Stimulated activated CD4-positive, alpha-beta T cell treated with anti-CD3 and anti-CD28 coated beads, TNF-alpha, amount 100 ng/mL, for 1 hour (primary cell): ENCODE data around the gene ZNF740.
"Not testable (repeated sequence)": the region's sequence is repeated elsewhere in the genome, so short reads cannot be mapped to it uniquely, and the experiment has no call there.

Experiments used
- DNase-seq, 3 donors: peaks; one replicate each; pipeline ENCODE4 v3.0.0-alpha.2; 2020; ENCODE audit warnings: low read depth in 3 of 3, low spot score in 1 of 3

ZNF740 gene, protein sequence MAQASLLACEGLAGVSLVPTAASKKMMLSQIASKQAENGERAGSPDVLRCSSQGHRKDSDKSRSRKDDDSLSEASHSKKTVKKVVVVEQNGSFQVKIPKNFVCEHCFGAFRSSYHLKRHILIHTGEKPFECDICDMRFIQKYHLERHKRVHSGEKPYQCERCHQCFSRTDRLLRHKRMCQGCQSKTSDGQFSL

DNA sequence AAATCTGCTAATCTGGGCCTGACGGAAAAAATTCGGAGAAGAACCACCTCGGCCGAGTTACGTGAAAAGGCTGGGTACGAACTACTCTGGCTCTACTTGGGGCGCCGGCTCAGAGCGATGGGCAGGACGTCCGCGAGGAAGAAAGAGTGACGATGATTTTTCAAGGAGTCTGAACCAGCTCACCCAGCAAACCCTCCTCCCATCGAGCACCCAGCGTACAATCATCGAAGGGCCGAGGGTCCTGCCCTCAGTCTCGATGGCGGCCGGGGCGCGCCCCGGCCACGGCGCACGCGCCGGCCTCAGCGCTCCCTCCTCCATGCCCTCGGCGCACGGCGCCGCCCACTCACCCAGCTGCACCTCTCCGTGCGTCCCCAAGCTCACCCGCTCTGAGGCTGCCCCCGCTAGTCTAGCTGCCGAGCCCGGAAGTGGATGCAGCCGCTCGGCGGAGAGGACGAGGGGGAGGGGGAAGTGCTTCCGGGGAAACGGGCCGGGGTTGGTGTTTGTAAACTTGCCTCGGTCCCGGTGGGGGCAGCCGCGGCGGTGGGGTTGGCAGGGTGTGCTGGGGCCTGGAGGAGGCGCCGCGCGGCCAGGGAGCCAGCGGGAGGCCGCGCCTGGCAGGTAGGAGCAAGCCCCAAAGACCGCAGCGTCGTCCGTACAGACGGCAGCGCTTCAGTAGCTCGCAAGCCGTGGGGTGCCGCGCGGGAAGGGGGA lies at the start of gene ZNF740, which contains the start of gene CSAD:
TSS of gene ZNF740 (plus strand) at position 503 of the 711 bp plus-strand sequence. CDS start 1,262 bp downstream, outside the sequence.
TSS of gene CSAD (minus strand) at position 706 of the 711 bp plus-strand sequence. CDS start 7,455 bp downstream, outside the sequence.
- DNase-seq: peak; percentile 92 to 96 (median 95)

DNA sequence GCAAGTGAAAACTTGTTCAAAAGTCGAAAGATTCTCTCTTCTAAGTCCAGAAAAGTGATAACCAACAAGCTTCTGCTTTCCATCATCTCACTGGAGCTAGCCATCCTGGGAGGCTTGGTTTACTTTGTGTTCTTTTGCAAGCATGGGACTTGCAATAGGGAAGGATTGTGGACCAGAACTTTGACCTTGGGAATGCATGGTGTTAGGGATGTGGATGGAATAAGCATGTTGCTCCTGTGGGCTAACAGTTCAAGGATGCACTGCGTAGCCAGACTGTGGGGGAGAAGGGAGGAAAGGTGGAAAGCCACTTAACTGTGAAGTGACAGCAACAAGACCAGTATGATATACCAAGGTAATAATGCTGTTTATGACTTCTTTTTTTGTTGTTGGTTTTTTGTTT lies 48.7 kb upstream of the ZNF740 start:
- no peak for DNase-seq

DNA sequence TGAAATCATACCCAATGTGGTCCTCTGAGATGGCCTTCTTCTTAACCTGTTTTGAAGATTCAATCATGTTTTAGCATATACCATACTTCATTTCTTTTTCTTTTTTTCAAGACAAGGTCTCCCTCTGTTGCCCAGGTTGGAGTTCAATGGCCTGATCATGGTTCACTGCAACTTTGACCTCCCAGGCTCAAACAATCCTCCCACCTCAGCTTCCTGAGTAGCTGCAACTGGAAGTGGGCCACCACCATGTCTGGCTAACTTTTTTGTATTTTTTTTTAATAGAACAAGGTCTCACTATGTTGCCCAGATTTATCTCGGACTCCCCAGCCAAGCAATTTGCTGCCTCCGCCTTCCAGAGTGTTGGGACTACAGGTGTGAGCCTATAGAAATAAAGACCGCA lies 46.8 kb upstream of the ZNF740 start:
- no peak for DNase-seq

DNA sequence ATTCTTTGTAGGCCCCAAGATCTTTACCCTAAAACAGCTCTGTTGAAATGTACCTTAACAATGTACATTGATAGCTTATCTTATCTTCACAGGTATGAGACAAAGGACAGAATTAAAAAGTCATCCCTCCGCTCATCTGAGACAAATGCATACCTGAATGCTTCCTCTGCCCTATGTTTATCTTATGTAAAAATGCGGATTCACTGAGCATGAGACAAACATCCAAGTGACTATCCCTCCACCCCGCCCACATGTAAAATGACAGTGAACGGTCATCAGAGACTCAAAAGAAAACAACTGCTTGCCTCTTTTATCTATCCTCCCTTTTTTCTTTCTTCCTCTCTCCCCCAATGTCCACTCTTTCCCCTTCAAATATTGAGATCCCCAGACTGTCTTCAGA lies 37.2 kb upstream of the ZNF740 start:
- no peak for DNase-seq

DNA sequence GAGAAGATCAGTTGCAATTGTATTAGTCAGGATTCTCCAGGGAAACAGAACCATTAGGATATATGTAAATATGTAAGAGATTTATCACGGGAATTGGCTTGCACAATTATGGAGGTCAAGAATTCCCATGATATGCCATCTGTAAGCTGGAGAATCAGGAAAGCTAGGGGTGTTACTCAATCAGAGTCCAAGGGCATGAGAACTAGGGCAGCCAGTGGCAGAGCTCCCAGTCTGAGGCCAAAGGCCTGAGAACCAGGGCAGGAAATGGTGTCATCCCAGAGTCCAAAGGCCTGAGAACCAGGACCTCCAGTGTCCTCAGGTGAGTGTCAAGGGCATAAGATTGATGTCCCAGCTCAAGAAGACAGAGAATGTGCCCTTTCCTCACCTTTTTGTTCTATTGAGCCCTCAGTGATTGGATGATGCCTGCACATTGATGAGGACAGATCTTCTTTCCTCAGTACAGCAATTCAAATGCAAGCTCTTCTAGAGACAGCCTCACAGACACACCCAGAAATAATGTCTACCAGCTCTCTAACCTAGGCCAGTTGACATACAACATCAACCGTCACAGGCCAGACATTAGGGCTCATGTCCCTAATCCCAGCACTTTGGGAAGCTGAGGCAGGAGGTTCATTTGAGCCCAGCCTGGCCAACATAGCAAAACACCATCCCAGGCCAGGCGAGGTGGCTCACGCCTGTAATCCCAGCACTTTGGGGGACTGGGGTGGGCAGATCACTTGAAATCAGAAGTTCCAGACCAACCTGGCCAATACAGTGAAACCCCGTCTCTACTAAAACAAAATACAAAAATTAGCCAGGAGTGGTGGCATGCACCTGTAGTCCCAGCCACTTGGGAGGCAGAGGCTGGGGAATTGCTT lies 34.9 kb upstream of the ZNF740 start:
- no peak for DNase-seq

DNA sequence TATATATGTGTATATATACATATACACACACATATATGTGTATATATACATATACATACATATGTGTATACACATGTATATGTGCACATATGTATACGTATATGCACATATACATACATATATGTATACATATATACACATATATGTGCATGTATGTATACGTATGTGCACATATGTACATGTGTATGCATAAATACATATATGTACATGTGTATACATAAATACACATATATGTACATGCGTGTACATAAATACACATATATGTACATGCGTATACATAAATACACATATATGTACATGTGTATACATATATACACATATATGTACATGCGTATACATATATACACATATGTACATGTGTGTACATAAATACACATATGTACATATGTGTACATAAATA lies 33.3 kb upstream of the ZNF740 start:
- no peak for DNase-seq

DNA sequence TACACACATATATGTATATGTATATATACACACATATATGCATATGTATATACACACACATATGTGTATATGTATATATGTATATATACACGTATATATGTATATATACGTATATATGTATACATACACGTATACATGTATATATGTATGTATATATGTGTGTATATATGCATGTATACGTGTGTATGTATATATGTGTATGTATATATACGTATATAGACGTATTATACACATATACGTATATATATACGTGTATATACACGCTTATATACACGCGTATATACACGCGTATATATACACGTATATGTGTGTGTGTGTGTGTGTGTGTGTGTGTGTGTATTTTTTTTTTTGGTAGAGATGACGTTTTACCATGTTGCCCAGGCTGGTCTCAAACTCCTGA lies 32.9 kb upstream of the ZNF740 start:
- no peak for DNase-seq

DNA sequence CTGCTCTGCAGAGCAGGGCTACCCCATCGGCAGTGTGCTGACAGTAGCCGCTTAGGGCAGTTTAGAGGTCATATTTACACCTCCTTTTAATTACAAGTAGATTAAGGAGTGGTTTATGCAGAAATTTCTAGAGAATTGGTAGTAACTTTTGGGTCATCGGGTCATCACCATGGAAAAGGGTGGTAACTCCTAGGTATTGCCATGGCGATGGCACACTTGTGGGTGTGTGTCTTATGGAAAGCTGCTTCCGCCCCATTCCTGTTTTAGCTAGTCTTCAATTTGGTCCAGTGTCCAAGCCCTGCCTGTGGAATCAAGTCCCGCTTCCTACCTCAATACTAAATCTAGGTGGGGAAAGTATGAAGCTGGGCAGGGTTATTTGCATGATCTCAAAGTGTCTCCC lies 29.5 kb upstream of the ZNF740 start:
- DNase-seq: no peak

DNA sequence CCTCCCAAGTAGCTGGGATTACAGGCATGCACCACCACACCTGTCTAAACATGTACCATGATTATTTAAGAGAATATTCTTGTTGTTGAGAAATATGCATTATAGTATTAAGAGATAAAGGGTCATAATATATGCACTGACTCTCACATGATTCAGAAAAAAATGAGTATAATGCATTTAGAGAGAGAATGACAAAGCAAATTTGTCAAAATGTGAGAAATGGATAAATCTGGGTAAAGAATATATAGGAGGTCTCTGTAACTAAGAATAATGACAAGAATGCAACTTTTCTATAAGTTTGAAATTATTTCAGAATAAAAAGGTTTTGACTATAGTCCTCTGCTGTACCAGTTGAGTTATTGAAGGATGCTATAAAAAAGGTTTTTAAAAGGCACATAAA lies 28.1 kb upstream of the ZNF740 start:
- no peak for DNase-seq

DNA sequence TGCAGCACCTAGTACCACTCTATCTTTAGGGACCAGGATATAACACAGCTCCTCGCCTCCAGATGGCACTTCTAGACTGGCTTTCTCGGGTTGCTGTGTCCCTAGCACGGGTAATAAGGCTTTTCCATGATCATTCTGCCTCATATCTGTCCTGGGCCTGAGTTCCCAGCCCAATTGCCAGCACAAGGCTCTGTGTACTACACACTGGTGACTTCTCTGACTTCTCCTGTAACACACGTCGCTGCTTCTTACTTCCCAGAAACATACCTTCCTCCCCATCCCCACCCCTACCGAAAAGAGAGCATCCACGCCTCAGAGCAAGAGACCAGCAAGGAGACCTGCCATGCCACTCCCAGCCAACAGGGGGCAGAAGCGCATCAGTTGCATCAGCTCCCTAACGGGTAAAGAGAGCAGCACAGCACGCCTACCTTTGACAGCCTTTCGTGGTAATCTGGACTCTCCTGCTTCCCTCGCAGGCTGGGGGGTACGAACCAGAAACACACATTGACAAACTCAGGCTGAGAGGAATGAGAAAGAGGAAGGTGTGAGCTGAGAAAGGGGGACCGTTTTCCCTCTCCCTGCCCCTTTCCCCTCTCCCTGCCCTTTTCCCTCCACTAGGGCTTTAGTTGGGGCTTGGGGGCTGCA lies 21.2 kb upstream of the ZNF740 start:
- DNase-seq: peak; percentile 74 to 85 (median 78)

DNA sequence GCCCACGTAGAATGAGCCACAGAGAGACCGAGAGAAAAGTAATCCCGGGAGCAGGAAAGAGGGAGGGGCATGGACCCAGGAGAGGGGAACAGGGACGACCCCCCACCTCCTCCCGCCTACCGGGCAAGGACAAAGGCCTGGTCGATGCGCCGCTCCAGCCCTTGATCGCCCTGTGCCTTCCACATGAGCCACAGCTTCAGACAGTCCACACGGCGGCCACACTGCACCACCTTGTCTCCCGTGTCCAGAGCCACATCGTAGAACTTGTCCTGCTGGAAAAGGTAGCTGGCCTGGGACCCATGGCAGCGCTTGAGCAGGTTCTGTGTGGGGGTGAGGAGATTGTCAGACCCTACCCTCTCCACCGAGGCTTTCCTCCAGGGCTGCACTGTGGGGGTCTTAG lies 20.5 kb upstream of the ZNF740 start:
- no peak for DNase-seq

DNA sequence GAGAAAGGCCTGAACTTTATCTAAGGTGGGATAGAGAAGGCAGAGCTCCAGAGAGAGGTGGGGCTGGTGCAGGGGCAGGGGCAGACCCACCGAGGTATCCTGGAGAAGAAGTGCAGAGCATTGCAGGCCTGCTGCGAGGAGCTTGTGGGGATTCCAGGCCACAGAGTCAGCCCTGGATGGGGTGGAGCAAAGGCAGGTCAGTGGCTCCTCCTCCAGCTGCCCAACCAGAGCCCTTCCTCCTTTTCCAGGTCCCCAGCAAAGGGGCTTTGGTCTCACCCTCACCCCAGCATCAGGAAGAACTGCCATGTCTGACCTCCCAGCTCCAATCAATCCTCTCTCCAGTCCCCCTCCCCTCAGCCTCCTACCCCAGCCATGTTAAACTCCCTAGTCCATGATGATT lies 19.8 kb upstream of the ZNF740 start:
- DNase-seq: no peak

DNA sequence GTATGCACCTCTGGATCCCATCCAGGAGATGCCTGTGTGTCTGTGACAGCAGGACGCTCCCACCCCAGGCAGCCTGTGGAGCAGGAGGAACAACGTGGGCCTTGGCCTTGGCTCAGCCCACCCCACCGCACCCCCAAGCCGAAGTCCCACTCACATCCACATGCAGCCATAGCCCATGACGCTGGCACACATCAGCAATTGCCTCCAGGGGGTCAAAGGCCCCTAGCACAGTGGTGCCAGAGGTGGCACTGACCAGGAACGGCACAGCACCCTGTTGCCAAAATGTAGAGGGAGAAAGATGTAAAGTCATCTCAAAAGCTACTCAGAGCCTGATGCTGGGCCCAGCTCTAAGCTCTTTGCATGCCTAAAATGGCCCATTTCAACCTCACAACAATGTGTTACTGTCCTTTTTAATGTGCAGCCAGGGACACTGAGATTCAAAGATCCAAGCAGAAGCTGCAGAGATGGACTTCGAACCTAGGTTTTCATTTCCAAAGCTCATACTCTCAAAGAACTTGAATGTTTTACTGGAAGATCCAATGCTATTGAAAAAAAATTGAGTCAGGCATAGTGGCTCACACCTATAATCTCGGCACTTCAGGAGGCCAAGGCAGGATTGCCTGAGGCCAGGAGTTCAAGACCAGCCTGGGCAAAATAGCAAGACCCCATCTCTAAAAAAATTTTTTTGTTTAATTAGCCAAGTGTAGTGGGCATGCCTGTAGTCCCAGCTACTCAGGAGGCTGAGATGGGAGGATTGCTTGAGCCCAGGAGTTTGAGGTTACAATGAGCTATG lies 19.2 kb upstream of the ZNF740 start:
- no peak for DNase-seq

DNA sequence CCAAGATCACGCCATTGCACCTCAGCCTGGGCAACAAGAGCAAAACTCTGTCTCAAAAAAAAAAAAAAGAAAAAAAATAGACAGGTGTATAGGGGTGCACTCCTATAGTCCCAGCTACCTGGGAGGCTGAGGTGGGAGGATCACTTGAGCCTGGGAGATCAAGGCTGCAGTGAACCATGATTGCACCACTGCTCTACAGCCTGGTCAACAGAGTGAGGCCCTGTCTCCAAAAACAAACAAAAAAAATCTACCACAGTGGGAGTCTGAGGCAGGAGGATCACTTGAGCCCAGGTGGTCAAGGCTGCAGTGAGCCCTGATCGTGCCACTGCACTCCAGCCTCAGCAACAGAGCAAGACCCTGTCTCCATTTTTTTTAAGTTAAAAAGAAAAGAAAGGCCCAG lies 17.5 kb upstream of the ZNF740 start:
- DNase-seq: not testable (repeated sequence)

DNA sequence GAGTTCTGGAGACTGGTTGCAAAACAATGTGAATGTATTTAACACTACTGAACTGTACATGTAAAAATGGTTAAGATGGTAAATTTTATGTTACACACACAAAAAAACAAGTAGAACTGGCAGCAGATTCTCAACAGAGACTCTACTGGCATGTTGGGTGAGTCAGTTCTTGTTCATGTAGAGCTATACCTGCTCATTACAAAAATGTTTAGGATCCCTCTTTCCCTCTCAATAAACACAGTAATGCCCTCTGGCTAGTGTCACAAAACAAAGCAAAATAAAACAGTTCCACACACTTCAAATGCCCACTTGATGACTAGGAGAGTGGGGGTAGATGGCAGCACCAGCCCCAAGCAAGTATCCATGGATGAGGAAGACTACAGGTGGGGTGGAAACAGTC lies 13.7 kb upstream of the ZNF740 start:
- DNase-seq: no peak

DNA sequence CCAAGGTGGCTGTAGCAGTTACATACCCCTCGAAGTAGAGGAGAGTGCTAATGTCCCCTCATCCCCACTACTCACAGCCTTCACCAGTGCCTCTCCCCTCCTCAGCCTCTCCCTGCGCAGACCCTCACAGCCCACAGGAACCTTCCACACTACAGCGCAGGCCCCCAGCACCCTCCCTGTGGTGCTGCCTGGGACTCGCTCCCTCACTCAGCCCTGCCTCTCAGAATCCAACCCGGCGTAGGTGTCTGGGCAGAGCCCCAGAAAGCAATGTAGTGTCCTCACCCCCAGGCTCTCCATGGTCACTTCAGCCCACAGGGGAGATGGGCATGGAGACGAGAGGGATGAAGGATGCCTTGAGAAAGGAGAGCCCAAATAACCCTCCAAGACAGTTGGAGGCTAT lies 10.9 kb upstream of the ZNF740 start:
- DNase-seq: no peak

DNA sequence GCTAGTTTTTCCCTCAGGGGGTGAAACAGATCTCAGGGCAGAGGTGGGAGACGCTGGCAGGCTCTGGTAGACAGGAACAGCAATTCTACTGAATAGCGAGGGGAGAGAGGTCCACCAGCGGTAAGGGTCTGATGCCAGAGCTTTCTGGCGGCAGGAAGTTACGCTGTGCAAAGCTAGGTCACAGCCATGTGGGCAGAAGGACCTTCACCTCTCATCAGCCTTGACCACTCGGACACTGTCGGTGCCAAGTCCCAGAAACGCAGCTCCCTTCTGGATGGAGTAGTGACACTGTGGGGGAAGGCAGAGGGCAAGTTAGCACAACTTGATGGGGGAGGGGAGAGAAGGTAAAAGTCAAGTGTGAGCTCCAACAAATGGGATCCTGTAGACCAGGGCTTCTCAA lies 10.3 kb upstream of the ZNF740 start:
- DNase-seq: no peak

DNA sequence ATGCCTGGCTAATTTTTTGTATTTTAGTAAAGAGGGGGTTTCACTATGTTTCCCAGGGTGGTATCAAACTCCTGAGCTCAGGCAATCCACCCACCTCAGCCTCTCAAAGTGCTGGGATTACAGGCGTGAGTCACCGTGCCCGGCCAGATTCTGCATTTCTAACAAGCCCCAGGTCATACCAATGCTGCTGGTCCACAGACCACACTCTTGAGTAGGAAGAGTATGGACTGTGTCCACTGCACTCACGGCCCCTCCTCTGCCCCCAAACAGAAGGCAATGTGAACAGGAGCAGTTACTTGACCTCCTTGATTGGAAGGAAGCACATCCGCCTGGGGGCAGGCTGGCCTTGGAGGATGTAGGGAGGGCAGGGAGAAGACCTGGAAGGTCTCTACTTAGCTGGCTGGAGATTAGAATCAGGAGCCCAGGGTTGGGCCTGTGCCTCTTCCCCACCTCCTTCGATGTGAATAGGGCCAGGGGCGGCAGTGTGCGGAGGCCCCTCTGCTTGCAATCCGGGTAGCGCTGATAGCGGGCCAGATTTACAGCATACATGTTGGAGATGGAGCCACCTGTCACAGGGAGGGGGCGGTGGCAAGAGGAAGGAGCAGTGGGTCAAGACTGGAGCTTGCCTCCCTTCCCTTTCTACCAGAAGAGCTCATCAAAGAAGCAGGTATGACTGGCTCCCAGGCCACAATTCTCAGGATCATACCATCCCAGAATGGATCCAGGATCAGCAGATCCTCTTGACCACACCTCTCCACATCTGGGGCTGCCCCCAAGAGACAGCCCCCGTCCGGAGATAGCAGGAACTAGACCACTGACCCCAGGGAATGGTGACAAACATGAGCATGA lies 9.4 kb upstream of the ZNF740 start:
- DNase-seq: no peak

DNA sequence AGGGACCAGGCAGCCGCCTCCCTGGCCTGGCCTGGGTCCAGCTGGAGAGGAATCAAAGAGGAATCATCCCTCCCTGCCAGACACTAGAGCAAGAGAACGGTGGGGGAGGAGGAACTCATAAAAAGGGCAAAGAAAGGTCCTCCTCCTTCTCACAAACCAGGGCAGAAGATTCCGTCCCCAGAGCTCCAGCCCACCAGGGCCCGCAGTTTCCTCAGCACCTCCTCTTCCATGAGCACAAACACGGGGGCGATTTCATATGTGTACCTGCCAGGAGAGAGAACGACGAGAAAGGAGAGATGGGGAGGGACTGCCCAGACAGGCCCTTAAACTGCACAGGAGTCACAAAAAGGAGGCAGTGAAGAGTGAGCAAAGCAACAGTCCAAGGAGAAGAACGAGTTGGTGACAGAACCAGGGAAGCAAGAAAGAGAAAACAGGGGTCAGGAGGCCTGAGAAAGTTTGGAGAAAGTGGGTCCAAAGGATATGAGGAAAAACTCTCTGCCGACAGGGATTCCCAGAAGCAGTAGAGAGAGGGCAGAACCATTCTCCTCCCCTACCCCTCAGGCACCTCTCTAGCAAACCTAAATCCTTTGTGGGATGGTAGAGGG lies 8.7 kb upstream of the ZNF740 start:
- DNase-seq: no peak
